Neuronal stem cell (in vitro differentiated cells): ENCODE data around the gene ADCY9.

Experiments
- DNase-seq: peaks from one replicate; pipeline ENCODE4 v3.0.0-alpha.2; 2013; ENCODE audit warnings: low spot score
- H2AFZ ChIP-seq: one replicate; pipeline ENCODE4 v1.6.1; 2013; ENCODE audit warnings: mild to moderate bottlenecking, low read length, inconsistent platforms
- H2AK5ac ChIP-seq: 2 replicates; pipeline ENCODE4 v1.6.1; 2013; ENCODE audit warnings: low read depth, mild to moderate bottlenecking, inconsistent platforms, low read length, moderate library complexity, mixed read lengths
- H2BK120ac ChIP-seq: 2 replicates; pipeline ENCODE4 v1.6.1; 2013; ENCODE audit warnings: low read depth, mild to moderate bottlenecking, inconsistent platforms, low read length, moderate library complexity, mixed read lengths
- H2BK12ac ChIP-seq: one replicate; pipeline ENCODE4 v1.6.1; 2013; ENCODE audit warnings: low read length, inconsistent platforms
- H2BK15ac ChIP-seq: 2 replicates; pipeline ENCODE4 v1.6.1; 2013; ENCODE audit warnings: mild to moderate bottlenecking, low read length, inconsistent platforms, mixed read lengths
- H2BK5ac ChIP-seq: one replicate; pipeline ENCODE4 v1.6.1; 2013; ENCODE audit warnings: inconsistent platforms, mild to moderate bottlenecking, low read length, moderate library complexity
- H3K14ac ChIP-seq: one replicate; pipeline ENCODE4 v1.6.1; 2013; ENCODE audit warnings: low read length, inconsistent platforms
- H3K18ac ChIP-seq: 2 replicates; pipeline ENCODE4 v1.6.1; 2013; ENCODE audit warnings: low read length, inconsistent platforms
- H3K23ac ChIP-seq: 2 replicates; pipeline ENCODE4 v1.6.1; 2013; ENCODE audit warnings: low read depth, mild to moderate bottlenecking, mixed read lengths, low read length, inconsistent platforms; ENCODE audit not compliant: poor library complexity
- H3K27ac ChIP-seq: replicated peaks from 3 replicates; pipeline ENCODE4 v1.5.1; 2013; ENCODE audit warnings: low read length, inconsistent platforms
- H3K27me3 ChIP-seq, 3 experiments: 2 replicates each; pipeline ENCODE4 v1.6.1; 2013; ENCODE audit warnings: low read length in 3 of 3, mild to moderate bottlenecking in 2 of 3, inconsistent platforms in 1 of 3, low read depth in 1 of 3, mixed read lengths in 1 of 3, moderate library complexity in 1 of 3; ENCODE audit not compliant: control insufficient read depth in 3 of 3, insufficient read depth in 3 of 3
- H3K36me3 ChIP-seq, 2 donors: replicated peaks in 1 of 2; 2 replicates each; pipeline ENCODE4 v1.6.1; 2013; ENCODE audit warnings: low read length in 2 of 2; ENCODE audit not compliant: control insufficient read depth in 2 of 2, insufficient read depth in 2 of 2
- H3K4ac ChIP-seq: 2 replicates; pipeline ENCODE4 v1.6.1; 2013; ENCODE audit warnings: inconsistent platforms, mild to moderate bottlenecking, low read length, moderate library complexity
- H3K4me1 ChIP-seq, 2 donors: 1 replicate in 1 of 2; 2 replicates in 1 of 2; pipeline ENCODE4 v1.6.1; 2013; ENCODE audit warnings: low read length in 2 of 2, low read depth in 1 of 2; ENCODE audit not compliant: control insufficient read depth in 2 of 2, insufficient read depth in 1 of 2
- H3K4me2 ChIP-seq: one replicate; pipeline ENCODE4 v1.6.1; 2013; ENCODE audit warnings: mild to moderate bottlenecking, low read length, inconsistent platforms; ENCODE audit not compliant: insufficient read depth, poor library complexity, severe bottlenecking
- H3K4me3 ChIP-seq, 2 donors: 2 replicates each; pipeline ENCODE4 v1.5.1; 2013; ENCODE audit warnings: low read length in 2 of 2, mild to moderate bottlenecking in 2 of 2, inconsistent platforms in 1 of 2, moderate library complexity in 1 of 2
- H3K79me1 ChIP-seq: one replicate; pipeline ENCODE4 v1.6.1; 2013; ENCODE audit warnings: low read depth, mild to moderate bottlenecking, inconsistent platforms, low read length, moderate library complexity
- H3K9ac ChIP-seq: one replicate; pipeline ENCODE4 v1.6.1; 2013; ENCODE audit warnings: mild to moderate bottlenecking, low read depth, low read length, inconsistent platforms; ENCODE audit not compliant: poor library complexity
- H3K9me3 ChIP-seq, 2 donors: replicated peaks in 1 of 2; 2 replicates each; pipeline versions ENCODE3 to v1.6.1; 2013; ENCODE audit warnings: low read length in 2 of 2, mild to moderate bottlenecking in 2 of 2, inconsistent platforms in 1 of 2, low read depth in 1 of 2, mixed read lengths in 1 of 2, moderate library complexity in 1 of 2; ENCODE audit not compliant: control insufficient read depth in 2 of 2, insufficient read depth in 1 of 2
- H4K8ac ChIP-seq: one replicate; pipeline ENCODE4 v1.6.1; 2013; ENCODE audit warnings: low read depth, mild to moderate bottlenecking, inconsistent platforms, low read length, moderate library complexity
- H4K91ac ChIP-seq: one replicate; pipeline ENCODE4 v1.6.1; 2013; ENCODE audit warnings: low read length, low read depth, mild to moderate bottlenecking, inconsistent platforms; ENCODE audit not compliant: poor library complexity
- WGBS, 2 donors: extraction: QIAGEN DNeasy Blood & Tissue Kit; methylation state at CpG; one replicate each; pipeline ENCODE4 v1.1.7; 2013; ENCODE audit warnings: missing lambda C conversion rate in 2 of 2, mixed read lengths in 1 of 2; ENCODE audit not compliant: insufficient read length in 2 of 2, insufficient replicate concordance in 1 of 2; ENCODE audit errors: extremely low coverage in 2 of 2; 5-methylcytosine and 5-hydroxymethylcytosine counted together

The ADCY9 gene

GRCh38 chr16:4103745-4104144 is 12.5 kb downstream of the ADCY9 start:
- no peak overlapping the region for H2BK120ac ChIP-seq
- H4K91ac ChIP-seq = no peak overlapping the region
- no peaks in the 10 kb centered on the region for H3K27me3 ChIP-seq
- no peak overlapping the region for H3K4ac ChIP-seq
- WGBS, 2 donors = no CpG with 5 or more reads among the region's 15 CpGs
- no peak overlapping the region for H3K18ac ChIP-seq
- no peak overlapping the region for H3K4me2 ChIP-seq
- H3K79me1 ChIP-seq = no peaks in the 10 kb centered on the region
- no peaks in the 10 kb centered on the region for H3K36me3 ChIP-seq
- no peak overlapping the region for H4K8ac ChIP-seq
- H3K27ac ChIP-seq = no peak overlapping the region
- no peak overlapping the region for H2AK5ac ChIP-seq
- no peak overlapping the region for H3K9ac ChIP-seq
- H3K14ac ChIP-seq = no peak overlapping the region
- no peak overlapping the region for H2AFZ ChIP-seq
- peaks cover 0 to 3% of the 10 kb centered on the region in 2 donors for H3K4me1 ChIP-seq
- no peak overlapping the region for H2BK5ac ChIP-seq
- DNase-seq = no peak
- no peak overlapping the region for H3K23ac ChIP-seq
- no peak overlapping the region for H3K4me3 ChIP-seq
- no peak overlapping the region for H2BK12ac ChIP-seq
- peaks cover 0 to 3% of the 10 kb centered on the region in 2 donors for H3K9me3 ChIP-seq
- H2BK15ac ChIP-seq = no peak overlapping the region

- no peak overlapping the region for H2BK12ac ChIP-seq
- WGBS, 2 donors = no CpG with 5 or more reads among the region's 20 CpGs
- no peak overlapping the region for H2BK120ac ChIP-seq
- H3K4me2 ChIP-seq = no peak overlapping the region
- H3K27ac ChIP-seq = no peak overlapping the region
- no peak overlapping the region for H3K4me3 ChIP-seq
- H2BK15ac ChIP-seq = no peak overlapping the region
- H3K18ac ChIP-seq = no peak overlapping the region
- H3K4me1 ChIP-seq = peaks cover 0 to 3% of the 10 kb centered on the region in 2 donors
- no peak overlapping the region for H4K91ac ChIP-seq
- no peak overlapping the region for H3K9ac ChIP-seq
- H3K4ac ChIP-seq = no peak overlapping the region
- no peaks in the 10 kb centered on the region for H3K27me3 ChIP-seq
- no peak overlapping the region for H2AK5ac ChIP-seq
- H2AFZ ChIP-seq = no peak overlapping the region
- no peak for DNase-seq
- no peak overlapping the region for H3K14ac ChIP-seq
- H3K23ac ChIP-seq = no peak overlapping the region
- H3K9me3 ChIP-seq = peaks cover 0 to 3% of the 10 kb centered on the region in 2 donors
- H3K79me1 ChIP-seq = no peaks in the 10 kb centered on the region
- H4K8ac ChIP-seq = no peak overlapping the region
- no peak overlapping the region for H2BK5ac ChIP-seq
- no peaks in the 10 kb centered on the region for H3K36me3 ChIP-seq
These were observed 14.6 kb downstream of the ADCY9 start for GRCh38 chr16:4101421-4102219.

- Histone ChIP-seq H3K4me3 (no peak overlapping the region), H3K18ac (no peak overlapping the region), H3K36me3 (no peaks in the 10 kb centered on the region), H2AK5ac (no peak overlapping the region), H3K27ac (no peak overlapping the region), H3K9me3 (no peaks in the 10 kb centered on the region), H2BK120ac (no peak overlapping the region), H3K23ac (no peak overlapping the region), H3K79me1 (no peaks in the 10 kb centered on the region), H3K14ac (no peak overlapping the region), H2BK5ac (no peak overlapping the region), H4K8ac (no peak overlapping the region), H4K91ac (no peak overlapping the region), H3K9ac (no peak overlapping the region), H2BK12ac (no peak overlapping the region), H2AFZ (no peak overlapping the region), H3K27me3 (no peaks in the 10 kb centered on the region), H2BK15ac (no peak overlapping the region), H3K4me2 (no peak overlapping the region), H3K4me1 (peaks cover 3% of the 10 kb centered on the region in 2 donors), H3K4ac (no peak overlapping the region)
- WGBS, 2 donors = no CpG with 5 or more reads among the region's 4 CpGs
- no peak for DNase-seq
These were observed 17.7 kb downstream of the ADCY9 start for GRCh38 chr16:4098501-4098900.

GRCh38 chr16:4097826-4098240 is 18.4 kb downstream of the ADCY9 start:
- H2BK5ac ChIP-seq = no peak overlapping the region
- H3K9me3 ChIP-seq = no peaks in the 10 kb centered on the region
- no peak overlapping the region for H3K4me3 ChIP-seq
- H3K9ac ChIP-seq = no peak overlapping the region
- no CpG with 5 or more reads among the region's 4 CpGs for WGBS, 2 donors
- H3K18ac ChIP-seq = no peak overlapping the region
- no peak overlapping the region for H2AK5ac ChIP-seq
- peaks cover 3% of the 10 kb centered on the region in 2 donors for H3K4me1 ChIP-seq
- no peak overlapping the region for H2BK12ac ChIP-seq
- H4K8ac ChIP-seq = no peak overlapping the region
- DNase-seq = no peak
- H3K79me1 ChIP-seq = no peaks in the 10 kb centered on the region
- H3K27ac ChIP-seq = no peak overlapping the region
- no peak overlapping the region for H2AFZ ChIP-seq
- H3K36me3 ChIP-seq = no peaks in the 10 kb centered on the region
- no peak overlapping the region for H2BK15ac ChIP-seq
- H3K27me3 ChIP-seq = no peaks in the 10 kb centered on the region
- H2BK120ac ChIP-seq = no peak overlapping the region
- H3K4me2 ChIP-seq = no peak overlapping the region
- H3K4ac ChIP-seq = no peak overlapping the region
- H4K91ac ChIP-seq = no peak overlapping the region
- H3K14ac ChIP-seq = no peak overlapping the region
- H3K23ac ChIP-seq = no peak overlapping the region
